Kidney epithelial cell (primary cell): ENCODE data around the gene KCNJ5. TPM values are rescaled to one million over a fixed set of nuclear protein-coding genes. Genes with fewer than 3 reads are reported as not detected.

ENCODE experiments used
- DNase-seq: peaks from one replicate; pipeline ENCODE4 v3.0.0-alpha.2; 2010; ENCODE audit warnings: low read depth
- H3K27me3 ChIP-seq: 2 replicates; pipeline ENCODE4 v1.6.0; 2011; ENCODE audit warnings: low read length; ENCODE audit not compliant: control insufficient read depth, insufficient read depth
- H3K36me3 ChIP-seq: 2 replicates; pipeline ENCODE4 v1.5.1; 2011; ENCODE audit warnings: low read length; ENCODE audit not compliant: control insufficient read depth, insufficient read depth
- H3K4me3 ChIP-seq: 2 replicates; pipeline ENCODE4 v1.5.1; 2011; ENCODE audit warnings: low read depth, mild to moderate bottlenecking, control low read depth, low read length
- total RNA-seq: library from RNA; depleted of rRNA; stranded (reverse); fragments of >200 nt; gene quantifications from 2 replicates; pipeline ENCODE4 v1.2.3, GENCODE V29; 2015
- TF ChIP-seq, protein P1 (sequence below): IDR thresholded peaks from 2 replicates; pipeline ENCODE4 v1.5.1; 2011; ENCODE audit warnings: mild to moderate bottlenecking, moderate library complexity, low read length, control low read depth, inconsistent platforms; ENCODE audit not compliant: insufficient read depth, poor library complexity, severe bottlenecking

Gene KCNJ5
- total RNA-seq, 1 donor from 2014 or later: 3.4 TPM

DNA sequence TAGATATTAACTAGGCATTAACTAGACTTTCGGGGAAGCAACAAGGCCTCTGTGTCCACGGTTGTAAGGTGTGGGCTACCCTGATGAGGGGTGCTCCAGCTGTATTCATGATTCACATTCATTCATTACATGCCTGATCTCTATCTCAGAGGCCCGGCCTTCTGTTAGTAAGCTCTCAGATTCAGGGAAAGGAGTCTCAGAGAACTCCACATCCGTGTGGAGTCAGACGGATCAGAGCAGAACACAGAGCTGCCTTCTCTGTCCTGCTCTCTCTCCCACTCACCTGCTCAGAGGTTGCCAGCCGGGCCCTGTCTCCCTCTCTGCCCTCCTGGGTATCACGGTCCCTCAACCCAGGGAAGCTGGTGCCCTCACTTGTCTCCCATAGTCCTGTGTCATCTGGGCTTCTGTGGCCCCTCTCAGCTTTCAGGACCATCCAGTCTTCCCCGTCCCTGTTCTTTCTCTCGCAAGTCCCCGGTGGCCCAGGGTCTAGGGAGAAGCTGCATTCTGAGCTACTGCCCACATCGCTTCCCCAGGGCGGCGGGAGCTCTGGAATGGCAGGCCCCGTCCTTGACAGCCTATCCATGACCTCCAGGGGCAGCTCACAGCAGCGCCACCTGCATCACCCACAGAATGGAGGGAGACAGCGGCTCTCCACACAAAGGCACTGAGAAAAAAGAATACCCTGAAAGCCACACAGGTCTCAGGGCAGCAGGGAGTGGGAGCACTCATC is 47.2 kb downstream of the KCNJ5 start:
- H3K4me3 ChIP-seq: no peak overlapping the region
- no peaks in the 10 kb centered on the region for H3K36me3 ChIP-seq
- DNase-seq: no peak

DNA sequence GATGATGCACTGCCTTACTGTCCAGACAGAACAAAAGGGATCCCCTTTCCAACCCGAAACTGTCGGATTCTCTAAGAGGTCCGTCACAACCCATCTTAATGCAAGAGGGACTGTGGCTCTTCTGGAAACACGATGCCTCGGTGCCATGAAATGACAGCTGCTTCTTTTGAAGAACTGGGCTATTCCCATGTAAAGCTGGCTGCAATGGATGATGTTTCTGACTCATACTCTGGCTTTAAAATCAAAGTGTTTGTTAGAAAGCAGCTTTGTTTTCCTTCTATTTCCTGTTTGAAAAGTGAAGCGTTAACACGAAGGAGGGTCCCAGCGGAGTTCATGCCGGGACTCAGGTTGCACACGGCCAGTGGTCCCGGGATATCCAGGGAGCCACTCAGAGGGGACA is 48.4 kb downstream of the KCNJ5 start:
- Histone ChIP-seq H3K36me3 (no peaks in the 10 kb centered on the region), H3K4me3 (no peak overlapping the region), H3K27me3 (peaks cover 9% of the 10 kb centered on the region)
- TF ChIP-seq, protein P1, sequence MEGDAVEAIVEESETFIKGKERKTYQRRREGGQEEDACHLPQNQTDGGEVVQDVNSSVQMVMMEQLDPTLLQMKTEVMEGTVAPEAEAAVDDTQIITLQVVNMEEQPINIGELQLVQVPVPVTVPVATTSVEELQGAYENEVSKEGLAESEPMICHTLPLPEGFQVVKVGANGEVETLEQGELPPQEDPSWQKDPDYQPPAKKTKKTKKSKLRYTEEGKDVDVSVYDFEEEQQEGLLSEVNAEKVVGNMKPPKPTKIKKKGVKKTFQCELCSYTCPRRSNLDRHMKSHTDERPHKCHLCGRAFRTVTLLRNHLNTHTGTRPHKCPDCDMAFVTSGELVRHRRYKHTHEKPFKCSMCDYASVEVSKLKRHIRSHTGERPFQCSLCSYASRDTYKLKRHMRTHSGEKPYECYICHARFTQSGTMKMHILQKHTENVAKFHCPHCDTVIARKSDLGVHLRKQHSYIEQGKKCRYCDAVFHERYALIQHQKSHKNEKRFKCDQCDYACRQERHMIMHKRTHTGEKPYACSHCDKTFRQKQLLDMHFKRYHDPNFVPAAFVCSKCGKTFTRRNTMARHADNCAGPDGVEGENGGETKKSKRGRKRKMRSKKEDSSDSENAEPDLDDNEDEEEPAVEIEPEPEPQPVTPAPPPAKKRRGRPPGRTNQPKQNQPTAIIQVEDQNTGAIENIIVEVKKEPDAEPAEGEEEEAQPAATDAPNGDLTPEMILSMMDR: no peak
- DNase-seq: no peak

More for the DNA sequence above, 47.2 kb downstream of the KCNJ5 start:
- H3K27me3 ChIP-seq: peaks cover 9% of the 10 kb centered on the region
- TF ChIP-seq, protein P1: no peak

DNA sequence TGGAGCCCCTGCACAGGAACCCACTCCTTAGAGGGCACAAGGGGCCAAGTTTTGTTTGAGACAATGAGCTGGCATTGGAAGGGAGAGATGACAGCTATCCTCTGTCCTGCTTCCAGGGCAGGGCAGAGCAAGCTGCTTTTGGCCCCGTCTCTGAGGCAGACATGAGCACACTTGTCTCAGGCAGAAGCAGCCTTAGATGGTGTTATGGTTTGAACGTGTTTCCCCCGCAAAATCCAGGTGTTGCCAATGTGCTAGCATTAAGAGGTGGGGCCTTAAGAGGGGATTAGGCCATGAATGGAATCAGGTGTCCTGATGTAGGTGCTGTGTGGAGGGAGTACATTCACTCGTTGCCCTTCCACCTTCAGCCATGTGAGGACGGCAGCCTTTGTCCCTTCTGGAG is 49.0 kb downstream of the KCNJ5 start:
- DNase-seq: no peak
- no peaks in the 10 kb centered on the region for H3K36me3 ChIP-seq
- peaks cover 9% of the 10 kb centered on the region for H3K27me3 ChIP-seq
- no peak overlapping the region for H3K4me3 ChIP-seq
- TF ChIP-seq, protein P1: no peak

DNA sequence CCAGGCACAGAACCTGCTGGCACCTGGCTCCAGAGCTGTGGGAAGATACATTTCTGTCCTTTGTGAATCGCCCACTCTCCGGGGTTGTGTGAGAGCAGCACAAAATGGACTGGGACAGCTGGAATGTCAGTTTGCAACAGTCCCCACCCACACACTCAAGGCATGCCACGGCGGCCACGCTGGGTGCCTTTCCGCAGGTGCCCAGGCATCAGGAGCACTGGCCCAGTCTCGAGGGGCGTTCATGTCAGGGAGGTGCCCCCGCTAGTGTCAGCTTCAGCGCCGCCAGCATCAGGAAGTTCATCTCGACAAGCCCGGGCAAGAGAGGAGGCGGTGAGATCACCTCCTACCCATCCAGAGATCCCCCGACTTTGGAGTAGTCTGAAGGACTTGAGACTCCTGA is 49.4 kb downstream of the KCNJ5 start:
- Histone ChIP-seq H3K36me3 (no peaks in the 10 kb centered on the region), H3K4me3 (no peak overlapping the region), H3K27me3 (peaks cover 9% of the 10 kb centered on the region)
- DNase-seq: no peak
- TF ChIP-seq, protein P1: no peak

DNA sequence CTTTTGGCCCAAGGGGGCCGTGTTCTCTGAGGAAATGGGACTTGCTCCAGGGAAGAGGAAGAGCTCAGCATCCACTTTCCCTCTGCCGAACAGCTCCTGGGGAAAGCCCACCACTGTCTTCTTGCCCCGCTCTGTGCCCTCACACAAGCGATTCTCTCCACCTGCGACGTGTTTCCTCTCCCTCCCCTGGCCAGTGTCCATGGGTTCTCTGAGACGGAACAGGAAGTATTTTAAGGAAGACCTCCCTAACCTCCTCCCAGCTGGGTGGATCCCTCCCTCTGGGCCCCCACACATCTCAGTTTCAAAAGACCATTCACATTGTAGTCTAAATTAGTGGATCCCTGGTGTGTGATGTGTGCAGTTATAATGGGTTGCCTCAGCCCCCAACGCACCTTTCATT is 50.0 kb downstream of the KCNJ5 start:
- H3K4me3 ChIP-seq: no peak overlapping the region
- peaks cover 9% of the 10 kb centered on the region for H3K27me3 ChIP-seq
- TF ChIP-seq, protein P1: no peak
- DNase-seq: no peak
- H3K36me3 ChIP-seq: no peaks in the 10 kb centered on the region
